BLaER1 (cell line): ENCODE results near the gene NDUFA12.

Experiments used
- H3K27ac ChIP-seq: shearing (Covaris generic); formaldehyde crosslinking; 2 replicates; pipeline ENCODE4 v1.8.1; 2022
- H3K27me3 ChIP-seq: shearing (Covaris generic); formaldehyde crosslinking; 2 replicates; pipeline ENCODE4 v1.8.1; 2022
- H3K36me3 ChIP-seq: shearing (Covaris generic); formaldehyde crosslinking; 2 replicates; pipeline ENCODE4 v1.8.1; 2022
- H3K4me1 ChIP-seq: shearing (Covaris generic); formaldehyde crosslinking; 2 replicates; pipeline ENCODE4 v1.8.1; 2022
- H3K4me2 ChIP-seq: shearing (Covaris generic); formaldehyde crosslinking; 2 replicates; pipeline ENCODE4 v1.8.1; 2022
- H3K4me3 ChIP-seq: shearing (Covaris generic); formaldehyde crosslinking; 2 replicates; pipeline ENCODE4 v1.8.1; 2022
- H3K9ac ChIP-seq: shearing (Covaris generic); formaldehyde crosslinking; 2 replicates; pipeline ENCODE4 v1.8.1; 2022
- H3K9me3 ChIP-seq: shearing (Covaris generic); formaldehyde crosslinking; 2 replicates; pipeline ENCODE4 v1.8.1; 2022
- H4K20me1 ChIP-seq: shearing (Covaris generic); formaldehyde crosslinking; 2 replicates; pipeline ENCODE4 v1.8.1; 2022
- Cebpa-rat ChIP-seq: shearing (Covaris generic); IDR thresholded peaks from 2 replicates; pipeline ENCODE4 v1.8.1; 2022

Gene NDUFA12

GRCh38 chr12:94925729-94926128 lies 77.8 kb downstream of the NDUFA12 start:
- no peak overlapping the region for H3K4me2 ChIP-seq
- no peak overlapping the region for H3K27ac ChIP-seq
- H3K27me3 ChIP-seq = no peaks in the 10 kb centered on the region
- peaks cover 21% of the 10 kb centered on the region for H3K4me1 ChIP-seq
- no peak for TF ChIP-seq Cebpa-rat
- H3K4me3 ChIP-seq = no peak overlapping the region
- H4K20me1 ChIP-seq = no peaks in the 10 kb centered on the region
- no peaks in the 10 kb centered on the region for H3K9me3 ChIP-seq
- H3K9ac ChIP-seq = no peak overlapping the region
- H3K36me3 ChIP-seq = no peaks in the 10 kb centered on the region

GRCh38 chr12:94925206-94925605 lies 78.3 kb downstream of the NDUFA12 start:
- Histone ChIP-seq H3K36me3 (no peaks in the 10 kb centered on the region), H3K9me3 (no peaks in the 10 kb centered on the region), H3K9ac (no peak overlapping the region), H3K27ac (no peak overlapping the region), H4K20me1 (no peaks in the 10 kb centered on the region), H3K27me3 (no peaks in the 10 kb centered on the region), H3K4me3 (no peak overlapping the region), H3K4me2 (no peak overlapping the region), H3K4me1 (peaks cover 21% of the 10 kb centered on the region)
- no peak for TF ChIP-seq Cebpa-rat

- peaks cover 21% of the 10 kb centered on the region for H3K4me1 ChIP-seq
- no peak for TF ChIP-seq Cebpa-rat
- H3K4me2 ChIP-seq = no peak overlapping the region
- no peak overlapping the region for H3K27ac ChIP-seq
- no peak overlapping the region for H3K4me3 ChIP-seq
- H3K27me3 ChIP-seq = no peaks in the 10 kb centered on the region
- no peak overlapping the region for H3K9ac ChIP-seq
- no peaks in the 10 kb centered on the region for H3K9me3 ChIP-seq
- H3K36me3 ChIP-seq = no peaks in the 10 kb centered on the region
- no peaks in the 10 kb centered on the region for H4K20me1 ChIP-seq
These were observed 80.9 kb downstream of the NDUFA12 start for GRCh38 chr12:94922561-94922960.
